ENCODE results near the gene SEMA6C. TPM values are rescaled to one million over a fixed set of nuclear protein-coding genes. Genes with fewer than 3 reads are reported as not detected.

Gene SEMA6C
- total and polyA plus RNA-seq, 2 of the 13 experiments (the other 11 are each of a cell fraction or from before 2014, with no cell fraction given): 1.4 to 2.9 TPM

DNA sequence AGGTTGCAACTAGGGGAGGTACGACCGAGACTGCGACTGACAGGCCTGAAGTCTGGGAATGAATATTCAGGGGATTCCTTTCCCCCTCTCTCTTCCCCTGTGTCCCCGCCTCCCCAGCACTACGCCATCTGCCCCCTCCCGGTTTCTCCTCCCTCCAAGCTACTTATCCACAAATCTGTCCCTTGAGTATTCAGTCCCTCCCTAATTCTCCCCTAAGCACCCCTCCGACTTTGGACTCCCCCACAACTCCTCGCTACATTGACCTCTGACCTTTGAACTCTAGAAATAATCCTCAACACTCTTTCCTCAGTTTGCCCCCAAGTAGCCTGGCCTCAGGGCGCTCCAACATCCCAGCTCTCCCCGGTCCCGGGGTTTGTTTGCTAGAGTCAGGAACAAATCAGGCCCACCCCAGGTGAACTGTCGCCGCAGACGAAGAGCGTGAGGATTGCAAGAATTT lies 18.9 kb upstream of the SEMA6C start (continued):
- TF ChIP-seq KDM5B (CRISPR knock-in tag; IDR thresholded peaks at IDR 0.05; ENCODE audit: borderline replicate concordance): peak; percentile 55; the same call in 1 of the 2 replicates
- no peak for TF ChIP-seq ZMYM4 (CRISPR knock-in tag; IDR thresholded peaks at IDR 0.05)
- no peak for TF ChIP-seq SP5 (CRISPR knock-in tag; IDR thresholded peaks at IDR 0.05; ENCODE audit: borderline replicate concordance, low read depth)
- no peak for TF ChIP-seq MAFG (CRISPR knock-in tag; IDR thresholded peaks at IDR 0.05)
- TF ChIP-seq ARNT2 (CRISPR knock-in tag; IDR thresholded peaks at IDR 0.05; ENCODE audit: low read depth): no peak
- no peak; the same call in 1 of the 2 replicates for TF ChIP-seq RARG (CRISPR knock-in tag; IDR thresholded peaks at IDR 0.05; ENCODE audit: low read depth)
- no peak for TF ChIP-seq NFE2 (CRISPR knock-in tag; IDR thresholded peaks at IDR 0.05)
- TF ChIP-seq, protein P1, sequence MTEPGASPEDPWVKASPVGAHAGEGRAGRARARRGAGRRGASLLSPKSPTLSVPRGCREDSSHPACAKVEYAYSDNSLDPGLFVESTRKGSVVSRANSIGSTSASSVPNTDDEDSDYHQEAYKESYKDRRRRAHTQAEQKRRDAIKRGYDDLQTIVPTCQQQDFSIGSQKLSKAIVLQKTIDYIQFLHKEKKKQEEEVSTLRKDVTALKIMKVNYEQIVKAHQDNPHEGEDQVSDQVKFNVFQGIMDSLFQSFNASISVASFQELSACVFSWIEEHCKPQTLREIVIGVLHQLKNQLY (CRISPR knock-in tag; IDR thresholded peaks at IDR 0.05): no peak
- TF ChIP-seq, protein P2, sequence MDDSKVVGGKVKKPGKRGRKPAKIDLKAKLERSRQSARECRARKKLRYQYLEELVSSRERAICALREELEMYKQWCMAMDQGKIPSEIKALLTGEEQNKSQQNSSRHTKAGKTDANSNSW (CRISPR knock-in tag; IDR thresholded peaks at IDR 0.05; ENCODE audit: borderline replicate concordance): no peak
- TF ChIP-seq, protein P3, sequence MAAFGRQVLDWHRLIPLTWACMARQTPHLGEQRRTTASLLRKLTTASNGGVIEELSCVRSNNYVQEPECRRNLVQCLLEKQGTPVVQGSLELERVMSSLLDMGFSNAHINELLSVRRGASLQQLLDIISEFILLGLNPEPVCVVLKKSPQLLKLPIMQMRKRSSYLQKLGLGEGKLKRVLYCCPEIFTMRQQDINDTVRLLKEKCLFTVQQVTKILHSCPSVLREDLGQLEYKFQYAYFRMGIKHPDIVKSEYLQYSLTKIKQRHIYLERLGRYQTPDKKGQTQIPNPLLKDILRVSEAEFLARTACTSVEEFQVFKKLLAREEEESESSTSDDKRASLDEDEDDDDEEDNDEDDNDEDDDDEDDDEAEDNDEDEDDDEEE (CRISPR knock-in tag; IDR thresholded peaks at IDR 0.05): no peak
- TF ChIP-seq THAP11 (CRISPR knock-in tag; IDR thresholded peaks at IDR 0.05): no peak
- peak; percentile 21 for TF ChIP-seq JARID2 (CRISPR knock-in tag; IDR thresholded peaks at IDR 0.05; ENCODE audit: insufficient replicate concordance)
- TF ChIP-seq MLLT10 (CRISPR knock-in tag; IDR thresholded peaks at IDR 0.05): no peak
- TF ChIP-seq HNRNPL (IDR thresholded peaks at IDR 0.05; ENCODE audit: low read depth, low read length): no peak
- TF ChIP-seq, protein P4, sequence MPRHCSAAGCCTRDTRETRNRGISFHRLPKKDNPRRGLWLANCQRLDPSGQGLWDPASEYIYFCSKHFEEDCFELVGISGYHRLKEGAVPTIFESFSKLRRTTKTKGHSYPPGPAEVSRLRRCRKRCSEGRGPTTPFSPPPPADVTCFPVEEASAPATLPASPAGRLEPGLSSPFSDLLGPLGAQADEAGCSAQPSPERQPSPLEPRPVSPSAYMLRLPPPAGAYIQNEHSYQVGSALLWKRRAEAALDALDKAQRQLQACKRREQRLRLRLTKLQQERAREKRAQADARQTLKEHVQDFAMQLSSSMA (CRISPR knock-in tag; IDR thresholded peaks at IDR 0.05): no peak
- TF ChIP-seq ZNF12 (CRISPR knock-in tag; IDR thresholded peaks at IDR 0.05): no peak
- no peak for TF ChIP-seq ZC3H4 (CRISPR knock-in tag; IDR thresholded peaks at IDR 0.05; ENCODE audit: borderline replicate concordance)
- TF ChIP-seq ZNF577 (CRISPR knock-in tag; IDR thresholded peaks at IDR 0.05; ENCODE audit: borderline replicate concordance, low read depth): 0 out of 2 replicates have a peak, but pooled peaks have one; percentile 56
- no peak for TF ChIP-seq ZNF20 (CRISPR knock-in tag; IDR thresholded peaks at IDR 0.05)
- no peak for TF ChIP-seq CCAR2 (optimal IDR thresholded peaks at IDR 0.05; ENCODE audit: low read depth, low read length)
- TF ChIP-seq, protein P5, sequence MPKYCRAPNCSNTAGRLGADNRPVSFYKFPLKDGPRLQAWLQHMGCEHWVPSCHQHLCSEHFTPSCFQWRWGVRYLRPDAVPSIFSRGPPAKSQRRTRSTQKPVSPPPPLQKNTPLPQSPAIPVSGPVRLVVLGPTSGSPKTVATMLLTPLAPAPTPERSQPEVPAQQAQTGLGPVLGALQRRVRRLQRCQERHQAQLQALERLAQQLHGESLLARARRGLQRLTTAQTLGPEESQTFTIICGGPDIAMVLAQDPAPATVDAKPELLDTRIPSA (CRISPR knock-in tag; IDR thresholded peaks at IDR 0.05; ENCODE audit: borderline replicate concordance): no peak
- TF ChIP-seq PCBP1 (IDR thresholded peaks at IDR 0.05; ENCODE audit: borderline replicate concordance, low read depth, low read length): no peak
- TF ChIP-seq, protein P6, sequence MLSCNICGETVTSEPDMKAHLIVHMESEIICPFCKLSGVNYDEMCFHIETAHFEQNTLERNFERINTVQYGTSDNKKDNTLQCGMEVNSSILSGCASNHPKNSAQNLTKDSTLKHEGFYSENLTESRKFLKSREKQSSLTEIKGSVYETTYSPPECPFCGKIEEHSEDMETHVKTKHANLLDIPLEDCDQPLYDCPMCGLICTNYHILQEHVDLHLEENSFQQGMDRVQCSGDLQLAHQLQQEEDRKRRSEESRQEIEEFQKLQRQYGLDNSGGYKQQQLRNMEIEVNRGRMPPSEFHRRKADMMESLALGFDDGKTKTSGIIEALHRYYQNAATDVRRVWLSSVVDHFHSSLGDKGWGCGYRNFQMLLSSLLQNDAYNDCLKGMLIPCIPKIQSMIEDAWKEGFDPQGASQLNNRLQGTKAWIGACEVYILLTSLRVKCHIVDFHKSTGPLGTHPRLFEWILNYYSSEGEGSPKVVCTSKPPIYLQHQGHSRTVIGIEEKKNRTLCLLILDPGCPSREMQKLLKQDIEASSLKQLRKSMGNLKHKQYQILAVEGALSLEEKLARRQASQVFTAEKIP (CRISPR knock-in tag; IDR thresholded peaks at IDR 0.05; ENCODE audit: borderline replicate concordance): no peak
- TF ChIP-seq ZNF678 (CRISPR knock-in tag; IDR thresholded peaks at IDR 0.05): no peak
- peak; percentile 28; the same call in 1 of the 2 replicates for TF ChIP-seq ZNF34 (CRISPR knock-in tag; IDR thresholded peaks at IDR 0.05; ENCODE audit: borderline replicate concordance)
- no peak for TF ChIP-seq KMT2B (CRISPR knock-in tag; IDR thresholded peaks at IDR 0.05)
- TF ChIP-seq NONO (IDR thresholded peaks at IDR 0.05): no peak
- TF ChIP-seq NONO (CRISPR knock-in tag; conservative IDR thresholded peaks at IDR 0.05): no peak; the same call in 1 of the 2 replicates
